Spinal cord (tissue), 10 donors: ENCODE results near the gene WIF1. TPM values are rescaled to one million over a fixed set of nuclear protein-coding genes. Genes with fewer than 3 reads are reported as not detected.

ENCODE experiments used
- DNase-seq, 6 donors: peaks; one replicate each; pipeline versions ENCODE4 v3.0.0 to v3.0.0-alpha.2; 2013 to 2015; ENCODE audit warnings: low spot score in 6 of 6, low read depth in 4 of 6
- H3K27ac ChIP-seq: one replicate; pipeline ENCODE4 v1.5.1; 2013; ENCODE audit warnings: low read depth, low read length, control low read depth
- H3K27me3 ChIP-seq: one replicate; pipeline ENCODE4 v1.6.1; 2013; ENCODE audit warnings: low read length; ENCODE audit not compliant: control insufficient read depth, insufficient read depth
- H3K36me3 ChIP-seq: one replicate; pipeline ENCODE4 v1.6.1; 2013; ENCODE audit warnings: low read length; ENCODE audit not compliant: control insufficient read depth, insufficient read depth
- H3K4me1 ChIP-seq: one replicate; pipeline ENCODE4 v1.6.1; 2013; ENCODE audit warnings: low read length; ENCODE audit not compliant: control insufficient read depth, insufficient read depth
- H3K4me3 ChIP-seq: one replicate; pipeline ENCODE4 v1.5.1; 2013; ENCODE audit warnings: low read depth, low read length, control low read depth
- H3K9me3 ChIP-seq: one replicate; pipeline ENCODE4 v1.6.1; 2013; ENCODE audit warnings: low read length; ENCODE audit not compliant: control insufficient read depth, insufficient read depth
- WGBS: methylation state at CpG from one replicate; pipeline ENCODE4 v1.1.5; 2013; ENCODE audit warnings: missing lambda C conversion rate; ENCODE audit not compliant: insufficient coverage; 5-methylcytosine and 5-hydroxymethylcytosine counted together
- polyA plus RNA-seq, 2 donors: library from polyadenylated mRNA; unstranded; fragments of 120-200 nt; gene quantifications; one replicate each; pipeline ENCODE4 v1.2.1, GENCODE V29; 2013; ENCODE audit not compliant: insufficient read length in 2 of 2
- total RNA-seq, 2 donors: library from RNA; depleted of rRNA in 1 of 2; stranded (reverse); fragments of 120-200 nt in 1 of 2; fragments of >200 nt in 1 of 2; gene quantifications; one replicate each; pipeline versions ENCODE4 v1.2.3 to v1.2.4, GENCODE V29; 2013 to 2014
- donor health status: healthy.

WIF1 gene
- total and polyA plus RNA-seq, 4 donors: 3.5 to 23.9 (median 5.9) TPM

GRCh38 chr12:65125247-65125646 lies 4.1 kb upstream of the WIF1 start:
- H3K4me1 ChIP-seq: peaks cover 14% of the 10 kb centered on the region
- DNase-seq: no peak
- WGBS: no CpG with 5 or more reads among the region's 1 CpG

GRCh38 chr12:65123435-65124063 lies 2.4 kb upstream of the WIF1 start:
- H3K9me3 ChIP-seq: no peaks in the 10 kb centered on the region
- H3K4me3 ChIP-seq: no peak overlapping the region
- H3K27me3 ChIP-seq: peaks cover 61% of the 10 kb centered on the region
- no peak overlapping the region for H3K27ac ChIP-seq
- no peaks in the 10 kb centered on the region for H3K36me3 ChIP-seq
- peaks cover 14% of the 10 kb centered on the region for H3K4me1 ChIP-seq
- DNase-seq: peak in 5 of 6 donors; percentile 28 to 85 (median 38)
- 33% methylated on average over 2 of the region's 8 CpGs for WGBS

More at GRCh38 chr12:65125247-65125646, 4.1 kb upstream of the WIF1 start:
- H3K27ac ChIP-seq: no peak overlapping the region
- no peaks in the 10 kb centered on the region for H3K36me3 ChIP-seq
- no peak overlapping the region for H3K4me3 ChIP-seq
- H3K27me3 ChIP-seq: peaks cover 52% of the 10 kb centered on the region
- H3K9me3 ChIP-seq: no peaks in the 10 kb centered on the region

- H3K9me3 ChIP-seq: no peaks in the 10 kb centered on the region
- peaks cover 59% of the 10 kb centered on the region for H3K27me3 ChIP-seq
- WGBS: 15% methylated on average over 4 of the region's 5 CpGs
These were observed 1.6 kb upstream of the WIF1 start for GRCh38 chr12:65122703-65123102.

GRCh38 chr12:65121956-65122469 lies 908 bp upstream of the WIF1 start:
- DNase-seq: no peak
- H3K27me3 ChIP-seq: peaks cover 59% of the 10 kb centered on the region
- H3K4me1 ChIP-seq: peaks cover 14% of the 10 kb centered on the region
- H3K4me3 ChIP-seq: no peak overlapping the region
- 75% methylated on average over 34 of the region's 34 CpGs for WGBS
- no peaks in the 10 kb centered on the region for H3K36me3 ChIP-seq
- no peak overlapping the region for H3K27ac ChIP-seq
- H3K9me3 ChIP-seq: no peaks in the 10 kb centered on the region

More at GRCh38 chr12:65122703-65123102, 1.6 kb upstream of the WIF1 start:
- H3K27ac ChIP-seq: no peak overlapping the region
- peaks cover 14% of the 10 kb centered on the region for H3K4me1 ChIP-seq
- H3K4me3 ChIP-seq: no peak overlapping the region
- DNase-seq: no peak
- no peaks in the 10 kb centered on the region for H3K36me3 ChIP-seq

- Histone ChIP-seq H3K27me3 (peaks cover 39% of the 10 kb centered on the region), H3K27ac (no peak overlapping the region), H3K9me3 (no peaks in the 10 kb centered on the region), H3K4me3 (no peak overlapping the region), H3K4me1 (peaks cover 14% of the 10 kb centered on the region), H3K36me3 (no peaks in the 10 kb centered on the region)
- DNase-seq: no peak
- WGBS: no CpG with 5 or more reads among the region's 3 CpGs
These were observed 2.0 kb downstream of the WIF1 start for GRCh38 chr12:65119063-65119462.

- H3K27me3 ChIP-seq: peaks cover 1% of the 10 kb centered on the region
- no peaks in the 10 kb centered on the region for H3K4me1 ChIP-seq
- no peak for DNase-seq
- no peak overlapping the region for H3K4me3 ChIP-seq
- no peaks in the 10 kb centered on the region for H3K36me3 ChIP-seq
- WGBS: no CpG with 5 or more reads among the region's 1 CpG
- no peaks in the 10 kb centered on the region for H3K9me3 ChIP-seq
- no peak overlapping the region for H3K27ac ChIP-seq
These were observed 7.5 kb downstream of the WIF1 start for GRCh38 chr12:65113621-65114035.

GRCh38 chr12:65106948-65107347 lies 14.2 kb downstream of the WIF1 start:
- no peak overlapping the region for H3K4me3 ChIP-seq
- DNase-seq: peak in 1 of 6 donors; percentile 57
- H3K27me3 ChIP-seq: no peaks in the 10 kb centered on the region
- no peaks in the 10 kb centered on the region for H3K9me3 ChIP-seq
- H3K36me3 ChIP-seq: no peaks in the 10 kb centered on the region
- H3K4me1 ChIP-seq: no peaks in the 10 kb centered on the region
- no peak overlapping the region for H3K27ac ChIP-seq

GRCh38 chr12:65100140-65100539 lies 21.0 kb downstream of the WIF1 start:
- Histone ChIP-seq H3K4me3 (no peak overlapping the region), H3K36me3 (no peaks in the 10 kb centered on the region), H3K27me3 (peaks cover 3% of the 10 kb centered on the region), H3K27ac (no peak overlapping the region), H3K4me1 (no peaks in the 10 kb centered on the region), H3K9me3 (no peaks in the 10 kb centered on the region)
- peak in 2 of 6 donors; percentile 34 to 37 for DNase-seq
- 80% methylated on average over 1 of the region's 3 CpGs for WGBS

- no peak overlapping the region for H3K4me3 ChIP-seq
- H3K9me3 ChIP-seq: no peaks in the 10 kb centered on the region
- WGBS: 84% methylated on average over 3 of the region's 3 CpGs
- H3K4me1 ChIP-seq: no peaks in the 10 kb centered on the region
- no peaks in the 10 kb centered on the region for H3K36me3 ChIP-seq
- H3K27me3 ChIP-seq: peaks cover 3% of the 10 kb centered on the region
- no peak for DNase-seq
- H3K27ac ChIP-seq: no peak overlapping the region
These were observed 21.9 kb downstream of the WIF1 start for GRCh38 chr12:65099182-65099581.

- Histone ChIP-seq H3K4me1 (no peaks in the 10 kb centered on the region), H3K9me3 (no peaks in the 10 kb centered on the region), H3K36me3 (no peaks in the 10 kb centered on the region), H3K4me3 (no peak overlapping the region), H3K27me3 (peaks cover 3% of the 10 kb centered on the region), H3K27ac (no peak overlapping the region)
- 100% methylated on average over 1 of the region's 3 CpGs for WGBS
- DNase-seq: no peak
These were observed 22.7 kb downstream of the WIF1 start for GRCh38 chr12:65098364-65098763.
